GM12892 (cell line): ENCODE measurements around the gene NAV2.
"Not testable (repeated sequence)": the region's sequence is repeated elsewhere in the genome, so short reads cannot be mapped to it uniquely, and the experiment has no call there.

Experiments
- DNase-seq: peaks from one replicate; pipeline ENCODE4 v3.0.0; 2011; ENCODE audit not compliant: insufficient read length
- FAIRE-seq: peaks from 2 replicates; lab custom pipeline; 2011; peaks lifted over from hg19 to GRCh38; lab: Jason Lieb, UNC
- POLR2A ChIP-seq: IDR thresholded peaks from 2 replicates; pipeline ENCODE4 v1.6.1; 2011; ENCODE audit warnings: low read depth, low read length, control low read depth
- POLR2AphosphoS5 ChIP-seq: IDR thresholded peaks from 2 replicates; pipeline ENCODE4 v1.6.1; 2011; ENCODE audit warnings: low read depth, low read length, control low read depth
- TAF1 ChIP-seq: IDR thresholded peaks from 2 replicates; pipeline ENCODE4 v1.6.1; 2011; ENCODE audit warnings: low read depth, mild to moderate bottlenecking, control low read depth, low read length, borderline replicate concordance

NAV2 gene

DNA sequence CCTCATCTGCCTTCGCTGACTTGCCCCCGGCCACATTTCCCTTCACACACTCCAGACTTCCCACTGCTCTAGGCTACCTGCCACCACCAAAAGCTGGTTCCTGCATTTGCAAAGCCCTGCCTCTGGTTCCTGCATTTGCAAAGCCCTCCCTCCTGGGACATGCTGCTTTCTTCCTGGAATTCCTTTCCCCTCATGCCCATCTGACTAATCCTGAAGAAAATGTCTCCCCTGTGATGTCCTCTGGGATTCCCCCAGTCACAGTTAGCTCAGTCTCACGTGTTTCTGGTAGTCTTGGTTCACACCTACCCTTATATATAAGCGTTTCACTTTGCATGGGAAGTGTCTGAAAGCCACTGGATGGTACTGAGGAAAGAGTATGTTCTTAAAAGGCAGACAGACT, 240.7 kb downstream of the NAV2 start:
- FAIRE-seq (no peak), DNase-seq (no peak)
- TF ChIP-seq TAF1: no peak
- no peak for TF ChIP-seq POLR2AphosphoS5
- no peak for TF ChIP-seq POLR2A

DNA sequence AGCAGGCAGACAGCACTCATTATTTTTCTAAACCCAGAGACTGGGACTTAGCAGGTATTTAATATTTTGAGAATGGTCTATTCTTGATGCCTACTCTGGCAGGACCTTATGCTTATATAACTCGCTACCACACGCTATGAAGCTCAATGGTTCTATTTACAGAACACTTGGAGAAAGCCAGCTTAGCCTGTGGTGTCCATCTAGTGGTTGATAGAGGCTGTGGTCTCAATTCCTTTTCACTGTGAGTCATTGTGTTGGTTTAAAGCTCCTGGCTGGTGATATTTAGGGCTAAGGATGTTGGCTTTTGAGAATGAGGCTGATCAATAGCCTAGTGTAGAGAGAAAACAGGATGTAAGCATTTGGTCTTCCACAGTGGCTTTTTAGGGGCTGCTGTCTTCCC, 241.3 kb downstream of the NAV2 start:
- DNase-seq: no peak
- TF ChIP-seq TAF1: no peak
- no peak for TF ChIP-seq POLR2AphosphoS5
- no peak for TF ChIP-seq POLR2A
- no peak for FAIRE-seq

- FAIRE-seq (no peak), DNase-seq (no peak)
- no peak for TF ChIP-seq POLR2A
- no peak for TF ChIP-seq POLR2AphosphoS5
- no peak for TF ChIP-seq TAF1
Observed at GRCh38 chr11:19954899-19955298, 242.3 kb downstream of the NAV2 start.

- no peak for FAIRE-seq
- TF ChIP-seq TAF1: no peak
- TF ChIP-seq POLR2A: no peak
- no peak for TF ChIP-seq POLR2AphosphoS5
- no peak for DNase-seq
Observed at GRCh38 chr11:19955660-19956059, 243.0 kb downstream of the NAV2 start.

GRCh38 chr11:19956228-19956627, 243.6 kb downstream of the NAV2 start:
- TF ChIP-seq POLR2AphosphoS5 (no peak), TAF1 (no peak), POLR2A (no peak)
- FAIRE-seq: no peak
- no peak for DNase-seq

DNA sequence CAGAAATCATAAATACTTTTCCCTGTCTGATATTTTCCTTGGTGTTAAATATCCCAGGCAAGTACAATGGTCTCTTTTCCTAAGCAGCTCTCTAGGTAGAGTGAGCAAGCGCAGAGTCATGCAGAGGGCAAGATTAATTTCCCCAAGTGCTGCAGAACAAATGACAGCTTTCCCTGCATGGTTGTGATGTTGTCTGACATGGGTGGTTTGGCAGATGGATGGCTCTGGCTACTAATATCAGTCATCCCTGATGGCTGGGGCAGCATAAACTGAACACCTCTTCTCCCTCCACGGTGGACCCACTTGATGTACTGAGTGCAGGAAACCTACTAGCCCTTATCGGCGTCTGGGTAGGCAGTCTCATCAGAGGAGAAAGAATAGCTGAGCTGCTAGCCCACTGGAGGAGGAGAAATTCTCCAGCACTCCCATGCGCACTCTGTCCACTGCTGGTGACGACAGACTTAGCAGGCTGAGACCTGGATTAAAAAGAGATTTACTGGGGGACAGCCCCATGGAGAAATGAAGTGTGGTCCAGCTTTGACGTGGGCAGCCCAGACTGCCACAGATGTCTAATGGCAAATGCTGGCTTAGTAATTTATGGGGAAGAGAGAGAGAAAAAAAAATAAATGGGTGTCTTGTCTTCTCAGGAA, 244.8 kb downstream of the NAV2 start:
- FAIRE-seq (no peak), DNase-seq (no peak)
- TF ChIP-seq POLR2A: no peak

GRCh38 chr11:19958204-19958603, 245.6 kb downstream of the NAV2 start:
- DNase-seq (no peak), FAIRE-seq (no peak)
- no peak for TF ChIP-seq POLR2A
- no peak for TF ChIP-seq POLR2AphosphoS5
- TF ChIP-seq TAF1: no peak

GRCh38 chr11:19959210-19959609, 246.6 kb downstream of the NAV2 start:
- DNase-seq: no peak
- TF ChIP-seq TAF1 (no peak), POLR2AphosphoS5 (no peak), POLR2A (no peak)
- no peak for FAIRE-seq

- no peak for FAIRE-seq
- DNase-seq: no peak
- TF ChIP-seq POLR2AphosphoS5: no peak
- no peak for TF ChIP-seq POLR2A
- TF ChIP-seq TAF1: no peak
Observed at GRCh38 chr11:19959648-19960059, 247.0 kb downstream of the NAV2 start.

GRCh38 chr11:19960410-19960809, 247.8 kb downstream of the NAV2 start:
- not testable (repeated sequence) for DNase-seq, FAIRE-seq

DNA sequence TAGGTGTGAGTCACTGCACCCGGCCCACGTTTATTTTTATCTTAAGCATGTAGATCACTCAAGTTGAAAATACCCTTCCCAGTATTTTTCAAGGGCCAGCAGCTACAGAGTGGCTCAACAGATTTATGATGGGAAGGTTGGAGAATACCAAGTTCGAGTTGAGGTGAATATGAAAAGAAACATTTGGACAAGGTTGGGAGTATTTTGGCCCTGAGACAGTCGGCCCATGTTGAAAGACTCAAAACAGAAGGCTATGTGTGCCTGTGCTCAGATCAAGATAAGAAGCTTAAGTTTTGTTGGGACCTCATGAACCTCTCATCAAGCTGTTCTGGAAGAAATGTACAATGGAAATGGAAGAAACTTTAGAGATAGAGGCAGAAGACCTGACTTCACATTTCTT, 248.6 kb downstream of the NAV2 start:
- FAIRE-seq (no peak), DNase-seq (no peak)
- TF ChIP-seq POLR2AphosphoS5: no peak
- no peak for TF ChIP-seq TAF1
- TF ChIP-seq POLR2A: no peak

- no peak for DNase-seq
- FAIRE-seq: no peak
- no peak for TF ChIP-seq TAF1
Observed at GRCh38 chr11:19962053-19962800, 249.6 kb downstream of the NAV2 start.
